BLaER1 (cell line): ENCODE results near the gene USP32.

Source experiments
- H3K27ac ChIP-seq: shearing (Covaris generic); formaldehyde crosslinking; 2 replicates; pipeline ENCODE4 v1.8.1; 2022
- H3K27me3 ChIP-seq: shearing (Covaris generic); formaldehyde crosslinking; 2 replicates; pipeline ENCODE4 v1.8.1; 2022
- H3K36me3 ChIP-seq: shearing (Covaris generic); formaldehyde crosslinking; 2 replicates; pipeline ENCODE4 v1.8.1; 2022
- H3K4me1 ChIP-seq: shearing (Covaris generic); formaldehyde crosslinking; 2 replicates; pipeline ENCODE4 v1.8.1; 2022
- H3K4me2 ChIP-seq: shearing (Covaris generic); formaldehyde crosslinking; 2 replicates; pipeline ENCODE4 v1.8.1; 2022
- H3K4me3 ChIP-seq: shearing (Covaris generic); formaldehyde crosslinking; 2 replicates; pipeline ENCODE4 v1.8.1; 2022
- H3K9ac ChIP-seq: shearing (Covaris generic); formaldehyde crosslinking; 2 replicates; pipeline ENCODE4 v1.8.1; 2022
- H3K9me3 ChIP-seq: shearing (Covaris generic); formaldehyde crosslinking; 2 replicates; pipeline ENCODE4 v1.8.1; 2022
- H4K20me1 ChIP-seq: shearing (Covaris generic); formaldehyde crosslinking; 2 replicates; pipeline ENCODE4 v1.8.1; 2022
- Cebpa-rat ChIP-seq: shearing (Covaris generic); IDR thresholded peaks from 2 replicates; pipeline ENCODE4 v1.8.1; 2022

Gene USP32

GRCh38 chr17:60410001-60410400 is 18.1 kb upstream of the USP32 start:
- no peak for TF ChIP-seq Cebpa-rat
- H3K27me3 ChIP-seq, result no peaks in the 10 kb centered on the region

GRCh38 chr17:60406887-60407286 is 15.0 kb upstream of the USP32 start:
- H3K4me1 ChIP-seq, result peaks cover 16% of the 10 kb centered on the region
- no peaks in the 10 kb centered on the region for H4K20me1 ChIP-seq
- H3K9ac ChIP-seq, result no peak overlapping the region
- no peak for TF ChIP-seq Cebpa-rat
- H3K27ac ChIP-seq, result no peak overlapping the region
- H3K4me2 ChIP-seq, result no peak overlapping the region
- peaks cover 13% of the 10 kb centered on the region; the same call in 1 of the 2 replicates for H3K9me3 ChIP-seq
- no peaks in the 10 kb centered on the region for H3K27me3 ChIP-seq
- no peak overlapping the region for H3K4me3 ChIP-seq
- no peaks in the 10 kb centered on the region for H3K36me3 ChIP-seq

More at GRCh38 chr17:60410001-60410400, 18.1 kb upstream of the USP32 start:
- Histone ChIP-seq H3K36me3 (no peaks in the 10 kb centered on the region), H3K9me3 (peaks cover 13% of the 10 kb centered on the region; the same call in 1 of the 2 replicates), H3K4me2 (no peak overlapping the region), H4K20me1 (no peaks in the 10 kb centered on the region), H3K4me3 (no peak overlapping the region), H3K4me1 (no peaks in the 10 kb centered on the region), H3K9ac (no peak overlapping the region), H3K27ac (no peak overlapping the region)

GRCh38 chr17:60403962-60404361 is 12.0 kb upstream of the USP32 start:
- H3K4me1 ChIP-seq, result peaks cover 20% of the 10 kb centered on the region
- no peak overlapping the region for H3K4me3 ChIP-seq
- no peaks in the 10 kb centered on the region for H4K20me1 ChIP-seq

GRCh38 chr17:60403523-60403810 is 11.5 kb upstream of the USP32 start:
- Histone ChIP-seq H3K9ac (no peak overlapping the region), H3K27ac (no peak overlapping the region), H3K9me3 (no peaks in the 10 kb centered on the region), H3K4me3 (no peak overlapping the region), H3K4me2 (no peak overlapping the region), H3K4me1 (peaks cover 25% of the 10 kb centered on the region), H3K27me3 (no peaks in the 10 kb centered on the region), H4K20me1 (no peaks in the 10 kb centered on the region), H3K36me3 (no peaks in the 10 kb centered on the region)
- no peak for TF ChIP-seq Cebpa-rat

More at GRCh38 chr17:60403962-60404361, 12.0 kb upstream of the USP32 start:
- Histone ChIP-seq H3K9ac (no peak overlapping the region), H3K4me2 (no peak overlapping the region), H3K9me3 (0 out of 2 replicates have a peak, but pooled peaks cover under 1% of the 10 kb centered on the region), H3K27me3 (no peaks in the 10 kb centered on the region), H3K27ac (no peak overlapping the region), H3K36me3 (no peaks in the 10 kb centered on the region)
- no peak for TF ChIP-seq Cebpa-rat

- TF ChIP-seq Cebpa-rat, result no peak
- no peak overlapping the region for H3K4me2 ChIP-seq
Measured at GRCh38 chr17:60401819-60402218, 9.9 kb upstream of the USP32 start.

GRCh38 chr17:60398227-60398959 is 6.5 kb upstream of the USP32 start:
- H3K27me3 ChIP-seq, result no peaks in the 10 kb centered on the region
- H3K4me2 ChIP-seq, result peak overlapping the region; percentile 81
- H3K4me3 ChIP-seq, result peak overlapping the region; percentile 11; the same call in 1 of the 2 replicates
- no peaks in the 10 kb centered on the region for H3K9me3 ChIP-seq
- peak overlapping the region; percentile 52 for H3K27ac ChIP-seq
- 0 out of 2 replicates have a peak overlapping the region, but pooled peaks have one; percentile 40 for H3K9ac ChIP-seq
- no peaks in the 10 kb centered on the region for H3K36me3 ChIP-seq
- H3K4me1 ChIP-seq, result peaks cover 45% of the 10 kb centered on the region
- TF ChIP-seq Cebpa-rat, result no peak
- no peaks in the 10 kb centered on the region for H4K20me1 ChIP-seq

More at GRCh38 chr17:60401819-60402218, 9.9 kb upstream of the USP32 start:
- Histone ChIP-seq H3K27me3 (no peaks in the 10 kb centered on the region), H4K20me1 (no peaks in the 10 kb centered on the region), H3K36me3 (no peaks in the 10 kb centered on the region), H3K4me1 (peaks cover 41% of the 10 kb centered on the region), H3K27ac (no peak overlapping the region), H3K9ac (no peak overlapping the region), H3K9me3 (no peaks in the 10 kb centered on the region), H3K4me3 (no peak overlapping the region)

GRCh38 chr17:60396412-60396811 is 4.5 kb upstream of the USP32 start:
- TF ChIP-seq Cebpa-rat, result no peak
- peaks cover 40% of the 10 kb centered on the region for H3K4me1 ChIP-seq

GRCh38 chr17:60395508-60396065 is 3.7 kb upstream of the USP32 start:
- Histone ChIP-seq H3K4me1 (peaks cover 46% of the 10 kb centered on the region), H3K4me3 (no peak overlapping the region), H3K4me2 (no peak overlapping the region), H3K36me3 (no peaks in the 10 kb centered on the region), H3K9me3 (no peaks in the 10 kb centered on the region), H3K27me3 (no peaks in the 10 kb centered on the region), H4K20me1 (peaks cover 2% of the 10 kb centered on the region), H3K9ac (no peak overlapping the region), H3K27ac (no peak overlapping the region)
- no peak for TF ChIP-seq Cebpa-rat

More at GRCh38 chr17:60396412-60396811, 4.5 kb upstream of the USP32 start:
- H3K36me3 ChIP-seq, result no peaks in the 10 kb centered on the region
- H3K9ac ChIP-seq, result no peak overlapping the region
- H3K9me3 ChIP-seq, result no peaks in the 10 kb centered on the region
- H3K27me3 ChIP-seq, result no peaks in the 10 kb centered on the region
- H3K4me2 ChIP-seq, result 0 out of 2 replicates have a peak overlapping the region, but pooled peaks have one; percentile 81
- no peak overlapping the region for H3K4me3 ChIP-seq
- H4K20me1 ChIP-seq, result no peaks in the 10 kb centered on the region
- no peak overlapping the region for H3K27ac ChIP-seq

- H3K4me3 ChIP-seq, result no peak overlapping the region
- peaks cover 58% of the 10 kb centered on the region for H3K4me1 ChIP-seq
- no peak overlapping the region for H3K9ac ChIP-seq
- no peaks in the 10 kb centered on the region for H3K27me3 ChIP-seq
- TF ChIP-seq Cebpa-rat, result no peak
- no peaks in the 10 kb centered on the region for H3K9me3 ChIP-seq
- H3K27ac ChIP-seq, result no peak overlapping the region
- no peaks in the 10 kb centered on the region for H3K36me3 ChIP-seq
- H3K4me2 ChIP-seq, result no peak overlapping the region
- H4K20me1 ChIP-seq, result peaks cover 17% of the 10 kb centered on the region
Measured at GRCh38 chr17:60393840-60394723, 2.1 kb upstream of the USP32 start.
